NCI-H1417 treated with DMSO at 0.1 percent for 48 hours (cell line): ENCODE results near the gene CACNB4.
A peak's percentile ranks its signal among the peaks of the same experiment; 100 is the strongest.

Experiments used
- DNase-seq: peaks from one replicate; lab custom pipeline; 2025; lab: John Stamatoyannopoulos, UW

Gene CACNB4

DNA sequence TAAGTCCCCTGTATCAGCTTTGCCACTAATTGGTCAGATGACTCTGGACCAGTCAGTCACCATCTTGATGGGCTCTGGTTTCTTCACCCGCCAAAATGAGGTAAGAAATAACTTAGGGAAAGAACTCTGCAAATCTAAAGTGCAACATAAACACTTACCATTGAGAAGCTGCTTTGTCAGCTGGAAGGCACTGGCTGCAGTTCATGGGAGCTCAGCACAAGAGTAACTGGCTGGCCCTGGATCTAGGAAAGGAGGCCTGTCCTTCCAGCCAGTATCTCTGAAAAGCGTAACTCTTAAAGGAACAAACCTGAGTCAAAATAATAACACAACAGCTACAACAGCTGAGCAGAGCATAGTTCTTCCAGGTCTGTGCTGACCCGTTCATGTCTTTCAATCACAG is 123.9 kb downstream of the CACNB4 start:
- DNase-seq: no peak

DNA sequence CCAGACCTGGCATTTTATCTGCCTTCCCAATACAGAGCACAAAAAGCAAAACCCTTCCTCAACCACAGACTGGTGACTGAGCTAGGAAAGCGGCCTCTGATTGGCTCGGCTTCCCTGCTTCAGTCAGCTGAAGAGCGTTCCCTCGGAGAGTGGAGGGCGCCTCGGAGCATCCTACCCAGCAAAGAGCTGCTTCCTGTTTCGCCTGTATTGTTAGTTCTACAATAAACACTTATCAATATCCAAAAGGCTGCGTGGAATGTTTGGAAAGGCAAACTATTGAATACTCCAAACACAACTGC is 125.0 kb downstream of the CACNB4 start:
- DNase-seq: peak; percentile 44

- DNase-seq: peak; percentile 43
Measured at GRCh38 chr2:151973013-151973900, 125.6 kb downstream of the CACNB4 start.

DNA sequence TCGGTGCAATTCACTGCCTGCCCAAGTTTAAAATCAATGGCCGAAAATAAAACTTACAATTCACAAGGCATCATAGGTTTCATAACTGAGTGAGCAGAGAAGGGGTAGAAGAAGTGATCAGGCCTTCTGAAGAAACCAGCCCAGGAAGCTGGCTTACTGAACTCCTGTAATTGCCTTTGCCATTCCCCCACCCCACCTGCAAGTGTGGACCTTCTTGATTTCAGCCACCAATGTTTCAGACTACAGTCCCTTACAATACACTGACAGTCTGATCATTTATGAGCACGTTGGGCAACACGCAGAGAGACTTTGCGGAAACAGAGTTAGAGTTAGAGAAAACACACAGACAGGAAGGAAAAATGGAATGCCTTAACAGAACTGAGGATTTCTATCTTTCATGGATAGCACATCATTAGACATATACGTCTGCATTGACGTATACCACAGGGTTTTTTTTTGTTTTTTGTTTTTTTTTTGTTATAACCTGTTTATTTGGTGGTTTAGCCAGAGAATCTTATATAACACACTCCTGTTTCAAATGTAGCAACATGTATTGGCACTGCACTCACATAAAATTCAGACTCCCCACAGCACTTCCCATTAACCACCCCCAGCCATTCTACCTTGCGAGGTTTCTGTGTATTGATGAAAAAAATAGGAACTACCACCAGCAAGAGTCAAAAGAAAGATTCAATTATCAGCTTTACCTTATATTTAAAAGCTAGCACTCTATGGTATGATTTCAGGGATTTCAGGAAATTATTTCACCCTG is 126.4 kb downstream of the CACNB4 start:
- DNase-seq: no peak

DNA sequence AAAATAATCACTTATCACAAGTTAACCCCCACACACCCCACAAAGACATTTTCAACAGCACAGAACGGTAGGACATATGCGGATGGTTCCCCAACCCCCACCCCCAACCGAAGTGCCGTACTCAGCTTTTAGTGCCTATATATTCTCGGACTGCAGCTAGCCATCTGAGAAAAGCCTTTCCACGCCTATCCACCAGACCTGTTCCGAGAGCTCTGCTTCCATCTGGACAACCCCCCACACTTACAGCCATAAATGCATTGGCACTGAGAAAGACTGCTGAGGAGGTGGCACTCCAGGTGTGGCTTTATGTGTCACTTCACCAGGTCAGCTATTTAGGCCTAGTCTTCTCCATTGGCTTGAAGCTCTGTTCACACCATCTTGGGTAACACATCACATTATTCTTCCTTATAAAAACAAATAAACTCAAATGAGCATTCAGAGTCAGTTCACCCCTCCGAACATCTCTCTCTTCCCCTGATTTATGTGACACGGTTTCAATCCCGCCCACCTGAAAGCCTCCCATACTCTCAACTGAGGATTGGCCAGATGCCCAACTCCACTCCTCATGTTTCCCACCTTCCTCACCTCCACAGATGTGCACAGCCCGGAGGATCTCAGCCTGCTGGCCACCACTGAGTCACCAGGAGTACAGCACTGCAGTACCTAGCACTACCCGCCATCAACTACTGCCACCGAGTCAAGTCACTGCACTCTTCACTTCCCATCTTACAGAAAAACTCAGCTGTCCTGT is 127.4 kb downstream of the CACNB4 start:
- DNase-seq: no peak

- DNase-seq: no peak
Measured at GRCh38 chr2:151968770-151969470, 129.9 kb downstream of the CACNB4 start.

- no peak for DNase-seq
Measured at GRCh38 chr2:151967829-151968722, 130.8 kb downstream of the CACNB4 start.

- no peak for DNase-seq
Measured at GRCh38 chr2:151965884-151966283, 133.0 kb downstream of the CACNB4 start.

GRCh38 chr2:151961558-151961957 is 137.3 kb downstream of the CACNB4 start:
- DNase-seq: no peak

GRCh38 chr2:151959238-151959637 is 139.6 kb downstream of the CACNB4 start:
- DNase-seq: no peak

- DNase-seq: no peak
Measured at GRCh38 chr2:151953467-151953866, 145.4 kb downstream of the CACNB4 start.

- DNase-seq: no peak
Measured at GRCh38 chr2:151952691-151953456, 146.0 kb downstream of the CACNB4 start.

GRCh38 chr2:151947813-151948165 is 151.1 kb downstream of the CACNB4 start:
- no peak for DNase-seq

DNA sequence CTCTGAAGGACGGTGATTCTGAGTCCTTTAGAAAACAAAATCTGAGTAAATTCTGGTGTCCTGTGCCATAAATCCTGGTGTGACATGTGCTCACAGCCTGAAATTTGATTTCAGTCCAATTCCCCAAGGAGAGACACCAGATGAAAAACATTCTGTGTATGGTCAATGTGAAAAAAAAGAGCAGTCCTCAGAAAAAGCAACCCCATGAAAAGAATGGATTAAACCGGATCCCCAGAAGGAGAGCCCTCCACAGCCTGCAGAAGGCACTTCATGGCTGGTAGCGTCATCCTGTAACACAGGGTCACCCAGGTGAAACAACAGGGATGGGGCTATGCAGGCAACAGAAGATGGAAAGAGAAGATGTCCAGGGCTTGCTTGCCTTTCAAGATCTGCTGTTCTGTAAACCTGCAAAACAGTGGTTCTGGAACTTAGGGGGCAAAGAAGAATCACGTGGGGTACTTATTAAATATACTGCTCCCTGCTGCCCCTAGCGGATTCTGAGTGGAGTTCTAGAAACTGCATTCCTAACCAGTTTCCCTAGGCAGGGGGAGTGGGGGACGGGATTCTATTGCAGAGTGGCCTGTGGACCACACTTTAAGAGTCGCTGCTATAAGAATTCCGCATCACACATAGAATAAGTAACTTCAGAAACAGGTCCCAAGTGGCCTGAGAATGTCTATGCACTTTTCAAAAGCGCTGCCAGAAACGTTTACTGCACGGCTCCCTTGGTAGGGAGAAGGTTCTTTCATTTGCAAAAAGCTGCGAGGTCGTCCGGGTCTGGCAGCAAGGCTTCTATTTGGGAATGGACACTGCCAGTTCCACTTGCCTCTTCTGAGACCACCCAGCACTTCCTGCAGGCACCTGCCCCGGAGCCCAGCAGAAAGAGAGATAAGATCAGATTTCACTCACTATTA is 151.7 kb downstream of the CACNB4 start:
- DNase-seq: no peak

DNA sequence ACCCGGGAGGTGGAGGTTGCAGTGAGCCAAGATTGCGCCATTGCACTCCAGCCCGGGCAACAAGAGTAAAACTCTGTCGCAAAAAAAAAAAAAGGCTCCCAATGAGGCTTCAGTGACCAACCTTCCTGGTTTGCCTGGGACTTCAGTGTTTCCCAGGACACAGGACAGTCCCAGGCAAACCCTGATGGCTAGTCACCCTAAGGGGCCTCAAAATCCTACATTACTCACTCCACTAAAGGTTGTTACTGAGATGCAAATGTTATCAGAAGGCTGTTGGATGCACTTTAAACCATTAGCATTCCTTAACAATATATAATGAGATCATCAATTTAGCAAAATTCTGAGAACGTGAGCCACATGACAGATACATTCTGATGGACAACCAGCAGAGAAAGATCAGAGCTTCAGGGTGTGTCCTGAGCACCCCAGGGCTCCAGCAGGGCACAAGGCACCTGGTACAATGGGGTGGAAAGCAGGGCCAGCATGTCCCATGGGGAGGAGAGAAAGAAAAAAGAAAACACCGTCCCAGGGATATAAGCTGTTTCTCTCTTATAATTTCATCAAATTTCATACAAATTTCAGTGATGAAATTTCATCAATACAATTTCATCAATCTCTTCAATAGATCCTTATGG is 152.5 kb downstream of the CACNB4 start:
- DNase-seq: no peak

GRCh38 chr2:151945602-151946001 is 153.2 kb downstream of the CACNB4 start:
- DNase-seq: no peak

- DNase-seq: no peak
Measured at GRCh38 chr2:151945186-151945585, 153.7 kb downstream of the CACNB4 start.

GRCh38 chr2:151943461-151943860 is 155.4 kb downstream of the CACNB4 start:
- DNase-seq: no peak
